DMS 273 (cell line): ENCODE data around the gene PHAF1.
A peak's percentile ranks its signal among the peaks of the same experiment; 100 is the strongest.

Source experiments
- DNase-seq: peaks from one replicate; lab custom pipeline; 2025; ENCODE audit not compliant: unreplicated experiment; lab: John Stamatoyannopoulos, UW

Gene PHAF1

GRCh38 chr16:67146523-67147357, 37.0 kb downstream of the PHAF1 start:
- peak; percentile 47 for DNase-seq

- no peak for DNase-seq
These were observed 37.8 kb downstream of the PHAF1 start for GRCh38 chr16:67147437-67148140.

- DNase-seq = no peak
These were observed 38.5 kb downstream of the PHAF1 start for GRCh38 chr16:67148221-67148620.

GRCh38 chr16:67148656-67149275, 39.0 kb downstream of the PHAF1 start:
- no peak for DNase-seq

- no peak for DNase-seq
These were observed 39.7 kb downstream of the PHAF1 start for GRCh38 chr16:67149276-67150046.

GRCh38 chr16:67150047-67150832, 40.5 kb downstream of the PHAF1 start:
- DNase-seq = peak; percentile 80

GRCh38 chr16:67150833-67151396, 41.2 kb downstream of the PHAF1 start, which contains the start of gene B3GNT9:
Gene B3GNT9, minus strand, starts transcription at chr16:67150998. Its CDS starts 513 bp downstream, at chr16:67150485.
- DNase-seq = peak; percentile 95

- DNase-seq = peak; percentile 48
These were observed 41.8 kb downstream of the PHAF1 start for GRCh38 chr16:67151431-67152097.

- DNase-seq = no peak
These were observed 45.0 kb downstream of the PHAF1 start for GRCh38 chr16:67154578-67155294.

- DNase-seq = peak; percentile 94
These were observed 45.8 kb downstream of the PHAF1 start for GRCh38 chr16:67155295-67156142.

- no peak for DNase-seq
These were observed 46.6 kb downstream of the PHAF1 start for GRCh38 chr16:67156143-67156844.

- no peak for DNase-seq
These were observed 47.5 kb downstream of the PHAF1 start for GRCh38 chr16:67157106-67157748.

- DNase-seq = peak; percentile 71
These were observed 48.3 kb downstream of the PHAF1 start for GRCh38 chr16:67157892-67158635.

- DNase-seq = peak; percentile 65
These were observed 49.2 kb downstream of the PHAF1 start for GRCh38 chr16:67158637-67159600.

GRCh38 chr16:67161595-67162058, 51.9 kb downstream of the PHAF1 start:
- DNase-seq = peak; percentile 63
